MCF 10A (cell line): Measurements from ENCODE around the gene ZNF28. TPM values are rescaled to one million over a fixed set of nuclear protein-coding genes. Genes with fewer than 3 reads are reported as not detected.
"Not testable (repeated sequence)": the region's sequence is repeated elsewhere in the genome, so short reads cannot be mapped to it uniquely, and the experiment has no call there.

Experiments
- BruUV-seq: library from RNA; stranded (reverse); fragments of 400-500 nt; replicated peaks from 2 replicates; lab custom pipeline; 2021; lab: Mats Ljungman, UMichigan
- CTCF ChIA-PET: fragments of 300-600 bp; sonication (Branson Sonifier 250); formaldehyde crosslinking; extraction: SDS; loops from one replicate; lab custom pipeline; 2021; ENCODE audit warnings: antibody characterized with exemption, inconsistent platforms; lab: Yijun Ruan, JAX
- POLR2A ChIA-PET: fragments of 300-600, 350-650 bp; sonication (Branson Sonifier 250); formaldehyde crosslinking; extraction: SDS; loops from one replicate; lab custom pipeline; 2020; ENCODE audit warnings: antibody characterized with exemption, inconsistent platforms; lab: Yijun Ruan, JAX
- DNase-seq: peaks from one replicate; pipeline ENCODE4 v3.0.0-alpha.2; 2018; ENCODE audit not compliant: unreplicated experiment
- H3K27ac Mint-ChIP-seq: one replicate; pipeline ENCODE4 v1.8.0; 2022; ENCODE audit warnings: mild to moderate bottlenecking, low read depth, mixed read lengths; ENCODE audit not compliant: unreplicated experiment
- H3K27me3 Mint-ChIP-seq: one replicate; pipeline ENCODE4 v1.8.0; 2022; ENCODE audit warnings: mixed read lengths; ENCODE audit not compliant: insufficient read depth, unreplicated experiment
- H3K36me3 Mint-ChIP-seq: one replicate; pipeline ENCODE4 v1.8.0; 2022; ENCODE audit warnings: mild to moderate bottlenecking, moderate library complexity, mixed read lengths; ENCODE audit not compliant: insufficient read depth, unreplicated experiment
- H3K4me1 Mint-ChIP-seq: one replicate; pipeline ENCODE4 v1.8.0; 2022; ENCODE audit warnings: mixed read lengths; ENCODE audit not compliant: insufficient read depth, unreplicated experiment
- H3K4me3 Mint-ChIP-seq: one replicate; pipeline ENCODE4 v1.8.0; 2022; ENCODE audit warnings: mild to moderate bottlenecking, moderate library complexity, mixed read lengths; ENCODE audit not compliant: unreplicated experiment
- H3K9me3 Mint-ChIP-seq: one replicate; pipeline ENCODE4 v1.8.0; 2022; ENCODE audit warnings: mixed read lengths; ENCODE audit not compliant: unreplicated experiment
- intact Hi-C: fragments of 100-400 bp; cut with micrococcal nuclease; formaldehyde crosslinking; loops from 2 replicates; pipeline ENCODE4 v1.14.1; 2022
- total RNA-seq: library from RNA; stranded (reverse); gene quantifications from 2 replicates; pipeline ENCODE4 v1.2.3, GENCODE V29; 2022
- TF ChIP-seq, protein P1 (sequence below): fragments of 200-600 bp; IDR thresholded peaks from one replicate; pipeline ENCODE4 v1.8.0; 2022; ENCODE audit warnings: antibody characterized with exemption, mild to moderate bottlenecking; ENCODE audit not compliant: unreplicated experiment

ZNF28 gene
- total RNA-seq, 1 experiment from 2014 or later: 13.2 TPM

DNA sequence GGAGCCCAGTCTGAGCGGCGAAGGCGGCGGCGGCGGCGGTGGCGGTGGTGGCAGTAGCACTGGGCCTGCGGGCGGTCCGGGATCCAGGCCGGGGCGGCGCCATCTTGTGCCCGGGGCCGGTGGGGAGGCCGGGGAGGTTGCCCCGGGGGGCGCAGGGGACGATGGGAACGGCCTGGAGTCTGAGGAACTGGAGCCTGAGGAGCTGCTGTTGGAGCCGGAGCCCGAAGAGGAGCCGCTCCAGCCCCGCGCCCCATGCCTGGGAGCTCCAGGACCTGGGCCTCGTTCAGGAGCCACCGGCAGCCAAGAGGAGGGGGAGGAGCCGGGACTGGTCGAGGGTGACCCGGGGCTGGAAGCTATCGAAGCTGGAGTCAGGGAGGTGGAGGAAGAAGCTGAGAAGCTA lies 11.6 kb downstream of the ZNF28 start:
- Mint-ChIP-seq H3K27ac (no peak overlapping the region), H3K4me3 (no peak overlapping the region), H3K4me1 (no peaks in the 10 kb centered on the region), H3K27me3 (no peaks in the 10 kb centered on the region), H3K9me3 (peaks cover under 1% of the 10 kb centered on the region), H3K36me3 (peaks cover 29% of the 10 kb centered on the region)
- no peak for DNase-seq
- TF ChIP-seq, protein P1, sequence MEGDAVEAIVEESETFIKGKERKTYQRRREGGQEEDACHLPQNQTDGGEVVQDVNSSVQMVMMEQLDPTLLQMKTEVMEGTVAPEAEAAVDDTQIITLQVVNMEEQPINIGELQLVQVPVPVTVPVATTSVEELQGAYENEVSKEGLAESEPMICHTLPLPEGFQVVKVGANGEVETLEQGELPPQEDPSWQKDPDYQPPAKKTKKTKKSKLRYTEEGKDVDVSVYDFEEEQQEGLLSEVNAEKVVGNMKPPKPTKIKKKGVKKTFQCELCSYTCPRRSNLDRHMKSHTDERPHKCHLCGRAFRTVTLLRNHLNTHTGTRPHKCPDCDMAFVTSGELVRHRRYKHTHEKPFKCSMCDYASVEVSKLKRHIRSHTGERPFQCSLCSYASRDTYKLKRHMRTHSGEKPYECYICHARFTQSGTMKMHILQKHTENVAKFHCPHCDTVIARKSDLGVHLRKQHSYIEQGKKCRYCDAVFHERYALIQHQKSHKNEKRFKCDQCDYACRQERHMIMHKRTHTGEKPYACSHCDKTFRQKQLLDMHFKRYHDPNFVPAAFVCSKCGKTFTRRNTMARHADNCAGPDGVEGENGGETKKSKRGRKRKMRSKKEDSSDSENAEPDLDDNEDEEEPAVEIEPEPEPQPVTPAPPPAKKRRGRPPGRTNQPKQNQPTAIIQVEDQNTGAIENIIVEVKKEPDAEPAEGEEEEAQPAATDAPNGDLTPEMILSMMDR: no peak
- intact Hi-C loops: no loop called here
- CTCF ChIA-PET: no interaction called here
- POLR2A ChIA-PET: no interaction called here
- no TSS peak for BruUV-seq

DNA sequence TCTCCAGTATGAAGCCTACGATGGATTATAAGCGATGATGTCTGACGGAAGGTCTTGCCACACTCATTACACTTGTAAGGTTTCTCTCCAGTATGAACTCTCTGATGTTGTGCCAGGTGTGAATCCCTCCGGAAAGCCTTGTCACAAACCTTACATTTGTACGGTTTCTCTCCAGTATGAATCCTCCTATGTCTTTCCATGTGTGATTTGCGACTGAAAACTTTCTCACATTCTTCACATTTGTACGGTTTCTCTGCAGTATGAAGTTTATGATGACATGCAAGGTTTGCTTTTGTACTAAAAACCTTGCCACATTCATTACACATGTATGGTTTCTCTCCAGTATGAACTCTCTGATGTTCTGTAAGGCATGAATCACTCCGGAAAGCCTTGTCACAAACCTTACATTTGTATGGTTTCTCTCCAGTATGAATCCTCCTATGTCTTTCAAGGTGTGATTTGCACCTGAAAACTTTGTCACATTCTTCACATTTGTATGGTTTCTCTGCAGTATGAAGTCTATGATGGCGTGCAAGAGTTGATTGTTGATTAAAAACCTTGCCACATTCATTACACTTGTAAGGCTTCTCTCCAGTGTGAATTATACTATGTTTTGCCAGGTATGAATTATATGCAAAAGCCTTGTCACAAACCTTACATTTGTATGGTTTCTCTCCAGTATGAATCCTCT lies 21.3 kb downstream of the ZNF28 start:
- BruUV-seq, H3K27ac Mint-ChIP-seq, POLR2A ChIA-PET, H3K27me3 Mint-ChIP-seq, intact Hi-C loops, H3K4me3 Mint-ChIP-seq, CTCF ChIA-PET, DNase-seq, H3K4me1 Mint-ChIP-seq: not testable (repeated sequence)
- peaks cover 57% of the 10 kb centered on the region for H3K36me3 Mint-ChIP-seq
- peaks cover 36% of the 10 kb centered on the region for H3K9me3 Mint-ChIP-seq

- H3K4me3 Mint-ChIP-seq: no peak overlapping the region
- TF ChIP-seq, protein P1: no peak
- DNase-seq: no peak
- peaks cover 24% of the 10 kb centered on the region for H3K9me3 Mint-ChIP-seq
- ChIA-PET CTCF (no interaction called here), POLR2A (no interaction called here)
- H3K27me3 Mint-ChIP-seq: no peaks in the 10 kb centered on the region
- no peaks in the 10 kb centered on the region for H3K36me3 Mint-ChIP-seq
- H3K4me1 Mint-ChIP-seq: peaks cover 15% of the 10 kb centered on the region
- no TSS peak for BruUV-seq
- intact Hi-C loops: no loop called here
- H3K27ac Mint-ChIP-seq: no peak overlapping the region
Measured at GRCh38 chr19:52789440-52789839, 32.0 kb downstream of the ZNF28 start.

DNA sequence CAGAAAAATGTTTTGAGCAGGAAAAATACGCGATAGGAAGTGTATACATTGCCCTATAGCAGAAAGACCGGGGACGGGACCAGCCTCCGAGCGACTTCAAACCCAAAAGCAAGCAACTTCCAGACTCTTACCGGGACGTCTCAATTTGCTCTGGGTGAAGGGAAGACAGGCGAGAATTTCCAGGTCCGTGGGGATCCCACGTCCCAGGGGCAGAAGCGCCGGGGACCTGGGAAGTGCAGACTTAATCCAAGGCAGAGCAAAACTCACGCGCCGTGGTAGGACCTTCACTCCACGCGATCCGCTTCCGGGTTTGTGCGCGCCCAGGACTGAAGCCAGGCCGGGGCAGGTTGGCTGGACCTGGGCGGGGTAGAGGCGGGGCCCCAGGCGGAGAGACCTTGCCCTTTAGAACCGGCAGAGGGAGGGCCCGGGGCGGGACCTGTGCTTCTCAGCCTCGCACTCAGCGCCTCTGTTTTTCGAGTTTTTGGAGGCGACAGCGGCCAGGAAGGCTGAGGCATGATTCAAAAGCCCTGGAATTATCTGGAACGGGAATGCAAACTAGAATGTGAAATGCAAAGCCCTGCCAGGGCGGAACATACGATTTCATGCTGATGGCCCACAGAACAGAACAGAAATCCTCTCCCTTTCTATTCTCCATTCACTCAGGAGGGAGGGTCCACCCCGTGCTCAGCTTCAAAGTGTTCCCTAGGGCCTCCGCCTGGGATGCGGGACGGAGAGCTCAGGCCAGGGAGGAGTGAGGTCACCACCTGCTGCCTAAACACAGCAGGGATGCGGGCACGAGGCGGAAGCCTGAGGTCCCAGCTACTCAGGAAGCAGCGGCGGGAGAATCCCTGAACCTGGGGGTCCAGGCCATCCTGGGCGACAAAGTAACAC lies 34.7 kb downstream of the ZNF28 start, which contains the start of gene ZNF600:
ZNF600 (minus strand) TSS at position 328 of the 891 bp plus-strand sequence. CDS start 7,903 bp downstream, outside the sequence.
- TF ChIP-seq, protein P1: peak; percentile 23
- CTCF ChIA-PET, intact Hi-C loops, H3K27me3 Mint-ChIP-seq: not testable (repeated sequence)
- Mint-ChIP-seq H3K36me3 (peaks cover 11% of the 10 kb centered on the region), H3K27ac (peak within 1 kb of the TSS; percentile 10), H3K4me3 (peak within 1 kb of the TSS; percentile 75), H3K4me1 (peaks cover 17% of the 10 kb centered on the region), H3K9me3 (peaks cover 19% of the 10 kb centered on the region)
- peak; percentile 86 for DNase-seq
- BruUV-seq: TSS peak; percentile 70
- POLR2A ChIA-PET: interaction anchor here (0.6 to 1.0 kb wide), 4 partner anchors 51 to 924 kb away, joined by 3 to 4 read pairs (median 4); no protein-coding TSS in a partner anchor
